NCI-H748 (cell line): ENCODE data around the gene YLPM1.
A peak's percentile ranks its signal among the peaks of the same experiment; 100 is the strongest.
"Not testable (repeated sequence)": the region's sequence is repeated elsewhere in the genome, so short reads cannot be mapped to it uniquely, and the experiment has no call there.

Experiments used
- DNase-seq: peaks from one replicate; lab custom pipeline; 2025; ENCODE audit not compliant: unreplicated experiment; lab: John Stamatoyannopoulos, UW

YLPM1 gene, protein sequence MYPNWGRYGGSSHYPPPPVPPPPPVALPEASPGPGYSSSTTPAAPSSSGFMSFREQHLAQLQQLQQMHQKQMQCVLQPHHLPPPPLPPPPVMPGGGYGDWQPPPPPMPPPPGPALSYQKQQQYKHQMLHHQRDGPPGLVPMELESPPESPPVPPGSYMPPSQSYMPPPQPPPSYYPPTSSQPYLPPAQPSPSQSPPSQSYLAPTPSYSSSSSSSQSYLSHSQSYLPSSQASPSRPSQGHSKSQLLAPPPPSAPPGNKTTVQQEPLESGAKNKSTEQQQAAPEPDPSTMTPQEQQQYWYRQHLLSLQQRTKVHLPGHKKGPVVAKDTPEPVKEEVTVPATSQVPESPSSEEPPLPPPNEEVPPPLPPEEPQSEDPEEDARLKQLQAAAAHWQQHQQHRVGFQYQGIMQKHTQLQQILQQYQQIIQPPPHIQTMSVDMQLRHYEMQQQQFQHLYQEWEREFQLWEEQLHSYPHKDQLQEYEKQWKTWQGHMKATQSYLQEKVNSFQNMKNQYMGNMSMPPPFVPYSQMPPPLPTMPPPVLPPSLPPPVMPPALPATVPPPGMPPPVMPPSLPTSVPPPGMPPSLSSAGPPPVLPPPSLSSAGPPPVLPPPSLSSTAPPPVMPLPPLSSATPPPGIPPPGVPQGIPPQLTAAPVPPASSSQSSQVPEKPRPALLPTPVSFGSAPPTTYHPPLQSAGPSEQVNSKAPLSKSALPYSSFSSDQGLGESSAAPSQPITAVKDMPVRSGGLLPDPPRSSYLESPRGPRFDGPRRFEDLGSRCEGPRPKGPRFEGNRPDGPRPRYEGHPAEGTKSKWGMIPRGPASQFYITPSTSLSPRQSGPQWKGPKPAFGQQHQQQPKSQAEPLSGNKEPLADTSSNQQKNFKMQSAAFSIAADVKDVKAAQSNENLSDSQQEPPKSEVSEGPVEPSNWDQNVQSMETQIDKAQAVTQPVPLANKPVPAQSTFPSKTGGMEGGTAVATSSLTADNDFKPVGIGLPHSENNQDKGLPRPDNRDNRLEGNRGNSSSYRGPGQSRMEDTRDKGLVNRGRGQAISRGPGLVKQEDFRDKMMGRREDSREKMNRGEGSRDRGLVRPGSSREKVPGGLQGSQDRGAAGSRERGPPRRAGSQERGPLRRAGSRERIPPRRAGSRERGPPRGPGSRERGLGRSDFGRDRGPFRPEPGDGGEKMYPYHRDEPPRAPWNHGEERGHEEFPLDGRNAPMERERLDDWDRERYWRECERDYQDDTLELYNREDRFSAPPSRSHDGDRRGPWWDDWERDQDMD (N-terminal part only)

GRCh38 chr14:74762917-74763802, at the start of gene YLPM1:
Gene YLPM1, plus strand, starts transcription at chr14:74763316. Its CDS starts 174 bp downstream, at chr14:74763490.
- DNase-seq = peak; percentile 98

- DNase-seq = no peak
Measured at GRCh38 chr14:74713395-74713735, 49.8 kb upstream of the YLPM1 start.

DNA sequence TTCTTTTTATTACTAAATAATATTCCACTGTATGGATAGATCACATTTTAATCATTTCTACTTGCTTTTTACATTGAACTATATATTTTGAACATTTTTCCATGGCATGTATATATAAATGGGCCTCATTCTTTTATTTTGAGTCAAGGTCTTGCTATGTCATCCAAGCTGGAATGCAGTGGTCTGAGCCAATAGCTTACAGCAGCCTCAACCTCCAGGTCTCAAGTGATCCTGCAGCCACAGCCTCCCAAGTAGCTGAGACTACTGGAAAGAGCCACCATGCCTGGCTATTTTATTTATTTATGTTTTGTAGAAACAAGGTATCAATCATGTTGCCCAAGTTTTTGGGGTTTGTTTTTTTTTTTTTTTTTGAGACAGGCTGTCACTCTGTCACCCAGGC, 42.6 kb upstream of the YLPM1 start:
- DNase-seq = no peak

DNA sequence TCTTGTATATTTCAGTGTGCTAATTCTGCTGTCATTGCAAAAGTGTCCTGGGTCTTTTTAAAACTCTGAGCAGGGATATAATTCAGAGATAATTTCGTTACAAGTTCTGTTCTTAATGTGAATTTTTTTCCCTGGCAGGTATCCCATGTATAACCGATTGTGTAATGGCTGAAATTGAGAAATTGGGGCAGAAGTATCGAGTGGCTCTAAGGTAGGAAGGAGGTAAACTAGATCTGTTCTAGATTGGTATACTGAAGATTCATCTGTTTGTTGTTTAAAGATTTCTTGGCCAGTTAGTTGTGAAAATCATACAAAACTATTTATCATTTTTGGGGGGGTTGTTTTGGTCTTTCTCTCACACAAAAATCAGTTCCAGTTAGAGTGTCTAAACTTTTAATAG, 40.0 kb upstream of the YLPM1 start:
- no peak for DNase-seq

- no peak for DNase-seq
Measured at GRCh38 chr14:74732387-74732786, 30.7 kb upstream of the YLPM1 start.

- DNase-seq = no peak
Measured at GRCh38 chr14:74733221-74733620, 29.9 kb upstream of the YLPM1 start.

DNA sequence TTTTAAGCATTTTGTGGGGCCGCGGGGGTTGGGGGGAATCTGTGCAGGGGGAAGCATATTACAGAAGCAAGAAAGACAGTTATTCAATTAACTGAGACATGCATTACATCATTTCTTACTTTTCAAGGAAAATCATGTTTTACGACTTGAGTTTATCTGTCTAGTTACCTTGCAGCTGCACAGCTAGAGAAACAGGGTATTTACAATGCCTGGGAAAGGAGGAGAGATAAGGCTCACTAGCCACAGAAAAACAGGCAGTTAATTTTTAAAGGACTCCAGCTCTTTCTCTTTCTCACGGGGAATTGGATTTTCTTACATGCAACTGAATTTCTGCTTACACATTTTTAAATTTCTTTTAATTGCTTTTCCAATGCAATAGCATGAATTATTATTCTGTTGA, 28.0 kb upstream of the YLPM1 start:
- no peak for DNase-seq

- DNase-seq = no peak
Measured at GRCh38 chr14:74737753-74738325, 25.3 kb upstream of the YLPM1 start.

- no peak for DNase-seq
Measured at GRCh38 chr14:74739293-74740030, 23.7 kb upstream of the YLPM1 start.

DNA sequence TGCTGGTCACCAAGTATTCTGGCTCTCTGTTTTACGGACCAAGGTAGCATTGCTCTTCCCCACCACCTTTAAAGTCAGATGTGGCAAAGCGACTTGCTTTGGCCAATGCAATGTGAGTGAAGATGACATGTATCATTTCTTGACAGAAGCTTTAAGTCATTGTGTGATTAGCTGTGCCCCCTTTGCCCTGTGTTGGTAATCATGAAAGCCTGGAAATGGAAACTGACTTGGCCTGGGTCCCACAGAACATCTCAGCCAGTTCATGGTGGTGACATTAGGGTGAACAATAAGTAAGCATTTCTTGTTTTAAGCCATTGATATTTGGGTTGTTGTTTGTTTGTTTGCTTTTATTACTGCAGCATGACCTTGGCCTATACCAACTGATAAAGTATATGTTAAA, 15.9 kb upstream of the YLPM1 start:
- DNase-seq = no peak

GRCh38 chr14:74754157-74754556, 9.0 kb upstream of the YLPM1 start:
- DNase-seq = no peak

DNA sequence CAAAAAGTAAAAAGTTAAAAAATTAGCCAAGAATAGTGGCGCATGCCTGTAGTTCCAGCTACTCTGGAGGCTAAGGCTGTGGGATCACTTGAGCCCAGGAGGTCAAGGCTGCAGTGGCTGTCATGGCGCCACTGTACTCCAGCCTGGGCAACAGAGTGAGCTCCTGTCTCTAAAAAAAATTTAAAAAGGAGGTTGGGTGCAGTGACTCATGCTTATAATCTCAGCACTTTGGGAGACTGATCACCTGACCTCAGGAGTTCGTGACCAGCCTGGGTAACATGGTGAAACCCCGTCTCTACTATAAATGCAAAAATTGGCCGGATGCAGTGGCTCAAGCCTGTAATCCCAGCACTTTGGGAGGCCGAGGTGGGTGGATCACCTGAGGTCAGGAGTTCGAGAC, 8.2 kb upstream of the YLPM1 start:
- DNase-seq = no peak

GRCh38 chr14:74756326-74756725, 6.8 kb upstream of the YLPM1 start:
- DNase-seq = no peak

DNA sequence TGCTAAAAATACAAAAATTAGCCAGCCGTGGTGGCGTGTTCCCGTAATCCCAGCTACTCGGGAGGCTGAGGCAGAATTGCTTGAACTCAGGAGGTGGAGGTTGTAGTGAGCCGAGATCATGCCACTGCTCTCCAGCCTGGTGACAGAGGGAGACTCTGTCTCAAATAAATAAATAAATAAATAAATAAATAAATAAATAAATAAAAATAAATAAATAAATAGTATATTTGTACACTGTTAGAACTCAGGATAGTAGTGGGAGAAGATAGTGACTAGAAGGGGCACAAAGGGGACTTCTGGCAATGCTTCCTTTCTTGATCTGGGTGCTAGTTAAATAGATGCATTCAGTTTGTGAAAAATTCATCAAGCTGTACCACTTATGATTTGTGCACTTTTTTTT, 4.6 kb upstream of the YLPM1 start:
- not testable (repeated sequence) for DNase-seq

- peak; percentile 27 for DNase-seq
Measured at GRCh38 chr14:74763803-74764531, 851 bp downstream of the YLPM1 start.

GRCh38 chr14:74765721-74766120, 2.6 kb downstream of the YLPM1 start:
- DNase-seq = no peak

GRCh38 chr14:74771399-74771798, 8.3 kb downstream of the YLPM1 start:
- DNase-seq = no peak

DNA sequence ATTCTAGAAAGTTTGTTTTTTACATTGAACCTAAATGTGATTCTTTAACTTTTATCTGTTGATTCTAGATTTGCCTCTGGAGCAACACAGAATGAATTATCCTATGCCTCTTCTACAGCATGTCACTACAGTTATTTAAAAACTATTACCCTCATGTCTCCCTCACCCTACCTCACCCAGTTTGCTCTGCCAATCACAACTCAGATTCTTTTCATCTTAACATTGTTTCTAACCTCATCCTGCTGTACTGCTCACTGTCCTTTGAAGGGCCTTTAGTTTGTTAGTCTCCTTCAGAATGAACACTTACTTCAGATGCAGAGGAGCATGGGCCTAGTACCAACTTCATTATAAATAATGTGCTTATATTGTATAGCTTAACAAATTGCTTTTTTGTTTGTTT, 21.5 kb downstream of the YLPM1 start:
- no peak for DNase-seq
